Mucosa of descending colon (tissue), 3 donors: ENCODE results near the gene IVNS1ABP. TPM values are rescaled to one million over a fixed set of nuclear protein-coding genes. Genes with fewer than 3 reads are reported as not detected.

Experiments used
- ATAC-seq: fragments of 200-7000 bp; cut with Tn5 transposase; one replicate; pipeline ENCODE4 v1.9.1; 2020; ENCODE audit warnings: mild to moderate bottlenecking, moderate library complexity
- DNase-seq, 3 donors: peaks; one replicate each; pipeline ENCODE4 v3.0.0-alpha.2; 2020
- H3K36me3 ChIP-seq: fragments of 200-600 bp; one replicate; pipeline ENCODE4 v1.8.0; 2021; ENCODE audit warnings: low read depth, mild to moderate bottlenecking
- H3K4me1 ChIP-seq: fragments of 200-600 bp; one replicate; pipeline ENCODE4 v1.8.0; 2021; ENCODE audit warnings: low read depth, mild to moderate bottlenecking
- H3K4me3 ChIP-seq: fragments of 200-600 bp; one replicate; pipeline ENCODE4 v1.8.0; 2021; ENCODE audit warnings: mild to moderate bottlenecking
- H3K9me3 ChIP-seq: fragments of 200-600 bp; one replicate; pipeline ENCODE4 v1.8.0; 2021; ENCODE audit warnings: mild to moderate bottlenecking
- intact Hi-C, 2 donors: fragments of 100-400 bp; cut with DNase I in 1 of 2; cut with micrococcal nuclease in 1 of 2; formaldehyde crosslinking; loops; one replicate each; pipeline versions ENCODE4 v1.11.0 to v1.11.1; 2022; cut with DNase I, micrococcal nuclease
- total RNA-seq, 3 donors: library from RNA; stranded (reverse); fragmentation: NEBNext Ultra II Directional in 2 of 3; extraction: Animal tissue kit (Norgen Biotek cat#: 25700) in 2 of 3; gene quantifications; one replicate each; pipeline versions ENCODE4 v1.2.1 to v1.2.4, GENCODE V29; 2021 to 2023
- TF ChIP-seq, protein P1 (sequence below): fragments of 200-600 bp; IDR thresholded peaks from one replicate; pipeline ENCODE4 v1.8.0; 2022; ENCODE audit warnings: antibody characterized with exemption, mild to moderate bottlenecking
- donor health status: DM: no; HTN: no; CAD: no; lungs with moderate emphysema.
- donor health status: DM: no; HTN: no; CAD: no.
- donor health status: DM: no; HTN: yes; CAD: no.

Gene IVNS1ABP
- total RNA-seq, 3 donors from 2014 or later, result 111 to 213 (median 138) TPM

DNA sequence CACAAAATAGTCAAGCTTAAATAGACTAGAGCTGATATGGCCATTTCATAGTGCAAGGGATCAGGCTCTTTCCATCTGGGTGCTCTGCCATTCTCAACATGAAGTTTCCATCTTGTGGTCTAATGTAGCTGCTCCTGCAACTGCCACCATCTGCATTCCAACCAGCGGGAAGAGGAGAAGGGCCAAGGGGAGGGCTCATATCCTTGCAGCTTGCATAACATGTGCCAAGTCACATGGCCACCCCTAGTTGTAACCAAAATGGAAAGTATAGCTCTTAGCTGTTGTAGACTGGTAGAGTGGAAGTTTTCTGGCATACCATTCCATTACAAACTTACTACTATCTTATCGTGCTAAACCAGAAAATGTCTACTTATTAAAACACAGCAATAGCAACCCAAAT lies 38.9 kb upstream of the IVNS1ABP start:
- H3K9me3 ChIP-seq, result no peaks in the 10 kb centered on the region
- ATAC-seq (no peak), DNase-seq (no peak)
- TF ChIP-seq, protein P1, sequence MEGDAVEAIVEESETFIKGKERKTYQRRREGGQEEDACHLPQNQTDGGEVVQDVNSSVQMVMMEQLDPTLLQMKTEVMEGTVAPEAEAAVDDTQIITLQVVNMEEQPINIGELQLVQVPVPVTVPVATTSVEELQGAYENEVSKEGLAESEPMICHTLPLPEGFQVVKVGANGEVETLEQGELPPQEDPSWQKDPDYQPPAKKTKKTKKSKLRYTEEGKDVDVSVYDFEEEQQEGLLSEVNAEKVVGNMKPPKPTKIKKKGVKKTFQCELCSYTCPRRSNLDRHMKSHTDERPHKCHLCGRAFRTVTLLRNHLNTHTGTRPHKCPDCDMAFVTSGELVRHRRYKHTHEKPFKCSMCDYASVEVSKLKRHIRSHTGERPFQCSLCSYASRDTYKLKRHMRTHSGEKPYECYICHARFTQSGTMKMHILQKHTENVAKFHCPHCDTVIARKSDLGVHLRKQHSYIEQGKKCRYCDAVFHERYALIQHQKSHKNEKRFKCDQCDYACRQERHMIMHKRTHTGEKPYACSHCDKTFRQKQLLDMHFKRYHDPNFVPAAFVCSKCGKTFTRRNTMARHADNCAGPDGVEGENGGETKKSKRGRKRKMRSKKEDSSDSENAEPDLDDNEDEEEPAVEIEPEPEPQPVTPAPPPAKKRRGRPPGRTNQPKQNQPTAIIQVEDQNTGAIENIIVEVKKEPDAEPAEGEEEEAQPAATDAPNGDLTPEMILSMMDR, result no peak
- H3K4me1 ChIP-seq, result no peaks in the 10 kb centered on the region
- H3K36me3 ChIP-seq, result no peaks in the 10 kb centered on the region
- intact Hi-C loops, result no loop called here
- no peak overlapping the region for H3K4me3 ChIP-seq

DNA sequence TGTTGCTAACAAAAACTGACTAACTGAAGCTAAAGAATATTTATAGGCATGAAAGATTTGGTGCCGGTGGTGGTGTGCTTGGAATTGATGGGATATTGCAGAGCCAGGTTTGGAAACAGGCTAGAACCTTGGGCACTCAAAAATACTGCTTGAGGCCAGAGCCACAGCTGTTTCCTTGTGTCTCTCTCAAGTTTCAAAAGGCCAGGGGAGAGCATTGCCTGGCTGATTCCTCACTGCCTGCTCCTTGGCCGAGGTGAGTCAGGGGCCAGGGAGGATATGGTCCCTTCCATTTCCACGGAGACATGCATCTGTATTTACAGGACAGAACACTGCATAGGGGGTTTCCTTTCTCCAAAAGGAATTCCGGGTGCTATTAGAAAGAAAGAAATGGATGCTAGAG lies 36.1 kb upstream of the IVNS1ABP start:
- TF ChIP-seq, protein P1, result no peak
- no peak for DNase-seq
- no peaks in the 10 kb centered on the region for H3K36me3 ChIP-seq
- H3K4me1 ChIP-seq, result peaks cover 11% of the 10 kb centered on the region
- ATAC-seq, result no peak
- H3K9me3 ChIP-seq, result no peaks in the 10 kb centered on the region
- intact Hi-C loops, result no loop called here
- no peak overlapping the region for H3K4me3 ChIP-seq

DNA sequence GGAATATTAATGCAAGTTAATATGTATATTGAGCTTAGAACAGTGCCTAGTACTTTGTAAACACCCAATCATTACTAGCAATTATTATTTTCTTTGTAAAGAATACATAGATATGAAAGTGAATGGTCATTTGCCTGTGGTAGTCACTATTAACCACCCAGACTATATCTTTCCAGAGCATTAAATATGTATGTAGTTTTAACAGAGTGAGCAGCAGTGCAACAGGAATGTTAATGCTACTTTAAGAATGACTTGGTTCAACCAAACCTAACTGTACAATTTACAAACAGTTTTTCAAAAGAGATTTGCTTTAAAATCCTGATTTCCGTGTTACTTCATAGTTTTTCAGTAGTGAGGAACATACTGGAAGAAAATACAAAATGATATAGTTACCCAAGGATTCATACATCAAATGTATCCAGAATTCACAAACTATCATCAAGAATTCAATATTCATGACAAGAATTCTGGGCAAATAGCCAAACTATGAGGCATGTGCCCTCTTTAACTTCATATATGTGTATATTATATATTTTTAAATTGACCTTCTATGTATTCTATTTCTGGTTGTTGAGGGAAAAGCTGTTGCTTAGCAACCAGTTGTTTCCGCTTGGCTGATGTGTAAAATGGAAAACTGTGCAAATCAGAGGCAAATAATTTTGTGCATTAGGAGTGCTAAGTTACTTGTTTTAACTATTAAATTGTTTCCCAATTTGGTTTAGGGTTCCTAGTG lies 34.9 kb upstream of the IVNS1ABP start:
- H3K36me3 ChIP-seq, result no peaks in the 10 kb centered on the region
- no peak for ATAC-seq
- H3K9me3 ChIP-seq, result no peaks in the 10 kb centered on the region
- intact Hi-C loops, result no loop called here
- no peak overlapping the region for H3K4me3 ChIP-seq
- no peak for DNase-seq
- H3K4me1 ChIP-seq, result peaks cover 11% of the 10 kb centered on the region
- TF ChIP-seq, protein P1, result no peak

DNA sequence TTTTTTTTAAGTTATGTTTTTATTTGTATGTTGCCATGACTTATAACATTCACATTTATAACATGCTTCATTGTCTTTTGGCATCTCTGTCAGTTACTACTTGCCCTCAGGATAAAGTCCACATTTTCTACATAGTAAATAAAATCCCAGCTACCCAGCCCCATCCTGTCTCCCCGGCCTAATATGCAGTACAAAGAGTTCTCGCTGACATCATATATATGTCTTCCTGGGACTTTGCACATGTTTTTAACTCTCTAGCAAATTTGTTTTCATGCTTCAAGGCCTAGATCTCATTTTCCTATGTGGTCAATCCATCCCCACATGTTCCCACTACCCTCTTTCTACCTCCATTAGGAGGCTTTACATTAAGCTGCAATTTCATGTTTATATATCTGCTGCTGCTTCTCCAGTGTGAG lies 33.0 kb upstream of the IVNS1ABP start:
- Histone ChIP-seq H3K36me3 (no peaks in the 10 kb centered on the region), H3K4me1 (peaks cover 11% of the 10 kb centered on the region), H3K9me3 (no peaks in the 10 kb centered on the region), H3K4me3 (no peak overlapping the region)
- TF ChIP-seq, protein P1, result no peak
- ATAC-seq (peak; percentile 97), DNase-seq (peak in 1 of 3 donors; percentile 28)
- intact Hi-C loops, result no loop called here

DNA sequence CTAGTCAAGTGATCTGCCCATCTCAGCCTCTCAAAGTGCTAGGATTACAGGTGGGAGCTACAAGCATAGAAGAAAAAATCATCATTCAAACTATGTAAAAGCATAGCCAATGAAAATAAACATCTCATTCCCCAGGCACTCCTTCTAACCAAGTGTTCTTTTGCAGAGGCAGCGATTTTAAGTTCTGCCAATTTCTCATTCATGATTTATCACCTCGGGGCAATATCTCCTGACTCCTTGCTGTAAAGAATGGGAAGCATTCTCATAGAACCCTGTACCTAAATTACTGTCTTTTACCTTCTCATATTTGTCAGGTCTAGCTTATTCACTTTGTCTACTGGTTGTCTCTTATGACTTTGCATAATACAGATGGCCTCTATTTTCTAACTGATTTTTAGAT lies 32.5 kb upstream of the IVNS1ABP start:
- intact Hi-C loops, result no loop called here

More for the DNA sequence above, 32.5 kb upstream of the IVNS1ABP start:
- Histone ChIP-seq H3K4me3 (no peak overlapping the region), H3K4me1 (peaks cover 11% of the 10 kb centered on the region), H3K9me3 (no peaks in the 10 kb centered on the region), H3K36me3 (no peaks in the 10 kb centered on the region)
- DNase-seq, result no peak
- TF ChIP-seq, protein P1, result no peak
- peak; percentile 10 for ATAC-seq
